HG03378 (cell line): ENCODE data around the gene IRS1.

ENCODE experiments used
- ATAC-seq: cut with Tn5 transposase; IDR thresholded peaks from one replicate; pipeline ENCODE4 v1.9.1; 2021; ENCODE audit warnings: mild to moderate bottlenecking, moderate library complexity; ENCODE audit not compliant: unreplicated experiment

The IRS1 gene

GRCh38 chr2:226694586-226695284 is 104.9 kb downstream of the IRS1 start:
- ATAC-seq, result no peak

- ATAC-seq, result no peak
These were observed 105.5 kb downstream of the IRS1 start for GRCh38 chr2:226694149-226694548.

GRCh38 chr2:226693521-226693920 is 106.1 kb downstream of the IRS1 start:
- no peak for ATAC-seq

GRCh38 chr2:226692521-226693126 is 107.0 kb downstream of the IRS1 start:
- no peak for ATAC-seq

- ATAC-seq, result no peak
These were observed 108.4 kb downstream of the IRS1 start for GRCh38 chr2:226691255-226691654.

GRCh38 chr2:226690461-226691024 is 109.1 kb downstream of the IRS1 start:
- ATAC-seq, result no peak

- no peak for ATAC-seq
These were observed 111.9 kb downstream of the IRS1 start for GRCh38 chr2:226687641-226688253.

GRCh38 chr2:226684563-226684959 is 115.1 kb downstream of the IRS1 start:
- no peak for ATAC-seq

- no peak for ATAC-seq
These were observed 115.6 kb downstream of the IRS1 start for GRCh38 chr2:226683944-226684562.

- ATAC-seq, result no peak
These were observed 116.4 kb downstream of the IRS1 start for GRCh38 chr2:226683196-226683595.
